CD14-positive monocyte (primary cell): ENCODE results near the gene C3orf49. TPM values are rescaled to one million over a fixed set of nuclear protein-coding genes. Genes with fewer than 3 reads are reported as not detected.

Experiments
- DNase-seq, 3 donors: peaks; one replicate each; pipeline ENCODE4 v3.0.0-alpha.2; 2011 to 2022
- H2AFZ ChIP-seq: 2 replicates; pipeline ENCODE4 v1.6.0; 2012; ENCODE audit warnings: mild to moderate bottlenecking, low read depth, low read length, inconsistent platforms; ENCODE audit not compliant: insufficient read depth, poor library complexity, severe bottlenecking
- H3K27ac ChIP-seq, 2 donors: 1 replicate in 1 of 2; 2 replicates in 1 of 2; pipeline ENCODE4 v1.5.1; 2012 to 2013; ENCODE audit warnings: low read length in 2 of 2, control low read depth in 1 of 2, inconsistent platforms in 1 of 2, low read depth in 1 of 2, mild to moderate bottlenecking in 1 of 2
- H3K27me3 ChIP-seq, 2 donors: one replicate each; pipeline versions ENCODE4 v1.6.0 to v1.6.1; 2011 to 2013; ENCODE audit warnings: low read length in 2 of 2; ENCODE audit not compliant: control insufficient read depth in 2 of 2, insufficient read depth in 2 of 2
- H3K36me3 ChIP-seq, 2 donors: replicated peaks in 1 of 2; 1 replicate in 1 of 2; 2 replicates in 1 of 2; pipeline versions ENCODE4 v1.5.1 to v1.6.1; 2012 to 2013; ENCODE audit warnings: low read length in 2 of 2, control low read depth in 1 of 2, inconsistent platforms in 1 of 2, mild to moderate bottlenecking in 1 of 2; ENCODE audit not compliant: insufficient read depth in 2 of 2, control insufficient read depth in 1 of 2
- H3K4me1 ChIP-seq, 2 donors: 1 replicate in 1 of 2; 2 replicates in 1 of 2; pipeline versions ENCODE4 v1.5.1 to v1.6.1; 2012 to 2013; ENCODE audit warnings: low read length in 2 of 2, control low read depth in 1 of 2, inconsistent platforms in 1 of 2, mild to moderate bottlenecking in 1 of 2, moderate library complexity in 1 of 2; ENCODE audit not compliant: insufficient read depth in 2 of 2, control insufficient read depth in 1 of 2
- H3K4me2 ChIP-seq: replicated peaks from 2 replicates; pipeline ENCODE3; 2012; ENCODE audit warnings: low read length, moderate library complexity, mild to moderate bottlenecking; ENCODE audit not compliant: poor library complexity, severe bottlenecking; ENCODE audit errors: extremely low read depth
- H3K4me3 ChIP-seq, 3 experiments: fragments of 200-600 bp in 1 of 3; sonication (generic) in 1 of 3; replicated peaks in 1 of 3; 1 replicate in 2 of 3; 2 replicates in 1 of 3; pipeline ENCODE4 v1.5.1; 2011 to 2013; ENCODE audit warnings: low read length in 3 of 3, mild to moderate bottlenecking in 3 of 3, control low read depth in 2 of 3, low read depth in 2 of 3, inconsistent platforms in 1 of 3, moderate library complexity in 1 of 3
- H3K79me2 ChIP-seq: 2 replicates; pipeline ENCODE4 v1.6.0; 2012; ENCODE audit warnings: mild to moderate bottlenecking, control low read depth, inconsistent platforms, low read length, moderate library complexity; ENCODE audit not compliant: insufficient read depth
- H3K9ac ChIP-seq: 2 replicates; pipeline ENCODE4 v1.6.0; 2017; ENCODE audit warnings: low read length, mild to moderate bottlenecking; ENCODE audit not compliant: insufficient read depth, poor library complexity, severe bottlenecking
- H3K9me3 ChIP-seq, 2 donors: replicated peaks in 1 of 2; 1 replicate in 1 of 2; 2 replicates in 1 of 2; pipeline versions ENCODE4 v1.5.1 to v1.6.1; 2012 to 2013; ENCODE audit warnings: low read length in 2 of 2, control low read depth in 1 of 2; ENCODE audit not compliant: control insufficient read depth in 1 of 2, insufficient read depth in 1 of 2
- H4K20me1 ChIP-seq: 2 replicates; pipeline ENCODE4 v1.6.0; 2012; ENCODE audit warnings: mild to moderate bottlenecking, low read length, control low read depth, moderate library complexity; ENCODE audit not compliant: insufficient read depth
- H3K27ac Mint-ChIP-seq, 7 donors: one replicate each; pipeline ENCODE4 v1.8.0; 2020; ENCODE audit warnings: mild to moderate bottlenecking in 7 of 7, mixed read lengths in 7 of 7, moderate library complexity in 6 of 7, inconsistent platforms in 2 of 7
- H3K27me3 Mint-ChIP-seq, 3 donors: one replicate each; pipeline ENCODE4 v1.8.0; 2021 to 2022; ENCODE audit warnings: low read depth in 3 of 3, mild to moderate bottlenecking in 3 of 3, mixed read lengths in 3 of 3, moderate library complexity in 3 of 3, inconsistent platforms in 1 of 3
- H3K36me3 Mint-ChIP-seq, 2 donors: one replicate each; pipeline ENCODE4 v1.8.0; 2020; ENCODE audit warnings: mixed read lengths in 2 of 2, inconsistent platforms in 1 of 2, mild to moderate bottlenecking in 1 of 2
- H3K4me1 Mint-ChIP-seq: one replicate; pipeline ENCODE4 v1.8.0; 2020; ENCODE audit warnings: mild to moderate bottlenecking, mixed read lengths
- H3K4me3 Mint-ChIP-seq, 2 donors: one replicate each; pipeline ENCODE4 v1.8.0; 2020; ENCODE audit warnings: mild to moderate bottlenecking in 2 of 2, mixed read lengths in 2 of 2, moderate library complexity in 1 of 2
- H3K9me3 Mint-ChIP-seq, 7 donors: one replicate each; pipeline ENCODE4 v1.8.0; 2020 to 2022; ENCODE audit warnings: mixed read lengths in 7 of 7, mild to moderate bottlenecking in 6 of 7, moderate library complexity in 6 of 7, inconsistent platforms in 2 of 7
- CTCF ChIP-seq: fragments of 200-600 bp; IDR thresholded peaks from one replicate; pipeline ENCODE4 v1.8.0; 2022; ENCODE audit warnings: antibody characterized with exemption, mild to moderate bottlenecking
- WGBS: methylation state at CpG from one replicate; pipeline ENCODE4 v1.1.5; 2013; ENCODE audit warnings: missing lambda C conversion rate; ENCODE audit not compliant: insufficient coverage; 5-methylcytosine and 5-hydroxymethylcytosine counted together
- intact Hi-C, 2 donors: fragments of 100-400 bp; cut with micrococcal nuclease; formaldehyde crosslinking; loops; one replicate each; pipeline versions ENCODE4 v1.15.0 to v1.15.1; 2023
- polyA plus RNA-seq, 3 donors: library from polyadenylated mRNA; depleted of rRNA in 1 of 3; unstranded in 2 of 3; stranded (reverse) in 1 of 3; fragments of 300-500 nt in 2 of 3; fragments of >200 nt in 1 of 3; fragmentation: Illumina TruSeq in 2 of 3; gene quantifications; 1 replicate in 2 of 3; 2 replicates in 1 of 3; pipeline ENCODE4 v1.2.3, GENCODE V29; 2012 to 2021

Gene C3orf49
- polyA plus RNA-seq, 3 donors, result not detected

- Mint-ChIP-seq H3K27ac (no peak overlapping the region), H3K36me3 (peaks cover 0 to 3% of the 10 kb centered on the region in 2 donors), H3K27me3 (peaks cover 0 to 2% (median 0%) of the 10 kb centered on the region in 3 donors), H3K4me3 (no peak overlapping the region), H3K4me1 (peaks cover 8% of the 10 kb centered on the region), H3K9me3 (no peaks in the 10 kb centered on the region)
- Histone ChIP-seq H3K79me2 (no peaks in the 10 kb centered on the region), H3K9me3 (no peaks in the 10 kb centered on the region), H2AFZ (no peak overlapping the region), H3K4me1 (peaks cover 4 to 5% of the 10 kb centered on the region in 2 donors), H3K27me3 (no peaks in the 10 kb centered on the region), H3K4me2 (no peak overlapping the region), H4K20me1 (no peaks in the 10 kb centered on the region), H3K36me3 (no peaks in the 10 kb centered on the region), H3K9ac (no peak overlapping the region), H3K4me3 (no peak overlapping the region), H3K27ac (no peak overlapping the region)
- no peak for DNase-seq
- no peak for TF ChIP-seq CTCF
- intact Hi-C loops, result no loop called here
- no CpG with 5 or more reads among the region's 3 CpGs for WGBS
Observed at GRCh38 chr3:63814237-63814636, 4.9 kb upstream of the C3orf49 start.

- DNase-seq, result no peak
- H2AFZ ChIP-seq, result no peak overlapping the region
- H3K27me3 ChIP-seq, result no peaks in the 10 kb centered on the region
- H3K9me3 ChIP-seq, result no peaks in the 10 kb centered on the region
- no peaks in the 10 kb centered on the region for H3K79me2 ChIP-seq
- H3K27ac Mint-ChIP-seq, result peak overlapping the region in 1 of 7 donors; percentile 34
- no peaks in the 10 kb centered on the region for H3K4me1 ChIP-seq
- intact Hi-C loops, result loop anchor here (5.0 kb wide), 2 partner anchors 465 to 470 kb away; no protein-coding TSS in a partner anchor
- H4K20me1 ChIP-seq, result no peaks in the 10 kb centered on the region
- H3K36me3 Mint-ChIP-seq, result peaks cover 0 to 3% of the 10 kb centered on the region in 2 donors
- H3K4me3 ChIP-seq, result no peak overlapping the region
- no peak overlapping the region for H3K27ac ChIP-seq
- no peak overlapping the region for H3K4me2 ChIP-seq
- H3K36me3 ChIP-seq, result no peaks in the 10 kb centered on the region
- H3K9me3 Mint-ChIP-seq, result no peaks in the 10 kb centered on the region
- no peak overlapping the region for H3K9ac ChIP-seq
- H3K4me3 Mint-ChIP-seq, result no peak overlapping the region
- peaks cover 3% of the 10 kb centered on the region for H3K4me1 Mint-ChIP-seq
- H3K27me3 Mint-ChIP-seq, result peaks cover 0 to 2% (median 0%) of the 10 kb centered on the region in 3 donors
- TF ChIP-seq CTCF, result no peak
- no CpG with 5 or more reads among the region's 5 CpGs for WGBS
Observed at GRCh38 chr3:63817225-63817624, 1.9 kb upstream of the C3orf49 start.
